GM21381 (cell line): Measurements from ENCODE around the gene ETFBKMT.
"Not testable (repeated sequence)": the region's sequence is repeated elsewhere in the genome, so short reads cannot be mapped to it uniquely, and the experiment has no call there.

Experiments used
- ATAC-seq: cut with Tn5 transposase; IDR thresholded peaks from one replicate; pipeline ENCODE4 v1.9.1; 2021; ENCODE audit warnings: mild to moderate bottlenecking, moderate library complexity; ENCODE audit not compliant: unreplicated experiment

Gene ETFBKMT

GRCh38 chr12:31716998-31717397 lies 57.5 kb downstream of the ETFBKMT start:
- not testable (repeated sequence) for ATAC-seq

GRCh38 chr12:31718542-31719198 lies 59.2 kb downstream of the ETFBKMT start:
- ATAC-seq: not testable (repeated sequence)

- no peak for ATAC-seq
These were observed 63.1 kb downstream of the ETFBKMT start for GRCh38 chr12:31722580-31722979.
